Activated effector memory CD4-positive, alpha-beta T cell treated with anti-CD3 and anti-CD28 coated beads, Interleukin-2, amount 50 U/mL, for 16 hours (primary cell): Measurements from ENCODE around the gene ARL8A.
"Not testable (repeated sequence)": the region's sequence is repeated elsewhere in the genome, so short reads cannot be mapped to it uniquely, and the experiment has no call there.

ENCODE experiments used
- DNase-seq: peaks from one replicate; pipeline ENCODE4 v3.0.0-alpha.2; 2020

Gene ARL8A

DNA sequence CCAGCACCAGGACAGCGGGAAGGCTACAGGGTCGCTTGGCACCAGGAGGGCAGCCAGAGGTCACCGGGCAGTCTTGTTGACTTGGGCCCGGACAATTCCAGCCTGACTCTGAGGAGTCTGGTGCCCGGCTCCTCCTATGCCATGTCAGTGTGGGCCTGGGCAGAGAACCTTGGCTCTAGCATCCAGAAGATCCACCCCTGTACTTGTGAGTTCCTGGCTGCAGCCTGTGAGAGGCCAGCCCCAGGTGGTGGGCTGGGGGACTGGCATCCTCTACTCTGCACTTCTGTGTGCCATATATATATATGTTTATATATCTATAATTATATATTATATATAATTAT, 27.4 kb upstream of the ARL8A start:
- DNase-seq: no peak

DNA sequence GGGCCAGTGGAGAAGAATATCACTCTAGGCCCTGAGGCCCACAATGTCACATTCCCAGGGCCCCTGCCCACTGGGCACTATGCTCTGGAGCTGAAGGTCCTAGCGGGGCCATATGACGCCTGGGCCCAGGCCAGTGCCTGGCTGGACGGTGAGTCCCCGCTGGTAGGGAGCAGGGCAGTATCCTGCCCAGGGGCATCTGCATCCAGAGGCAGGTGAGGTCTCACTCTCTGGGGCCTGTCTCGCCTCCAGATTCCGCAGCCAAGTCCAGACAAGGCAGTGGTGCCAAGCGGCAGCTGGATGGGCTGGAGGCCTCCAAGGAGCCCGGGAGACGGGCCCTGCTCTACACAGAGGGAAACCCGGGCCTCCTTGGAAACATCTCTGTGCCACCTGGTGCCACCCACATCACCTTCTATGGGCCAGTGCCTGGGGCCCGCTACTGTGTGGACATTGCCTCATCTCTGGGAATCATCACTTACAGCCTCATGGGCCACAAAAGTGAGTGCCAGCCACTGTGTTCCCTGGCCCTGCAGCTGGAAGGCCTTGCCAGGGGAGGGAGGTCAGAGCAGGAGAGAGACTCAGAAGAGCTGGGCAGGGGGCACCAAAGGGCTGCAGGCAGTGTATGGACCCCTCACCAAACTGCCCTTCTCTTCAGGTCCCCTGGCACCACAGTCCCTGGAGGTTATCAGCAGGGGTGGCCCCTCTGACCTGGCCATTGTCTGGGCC, 26.9 kb upstream of the ARL8A start:
- no peak for DNase-seq

DNA sequence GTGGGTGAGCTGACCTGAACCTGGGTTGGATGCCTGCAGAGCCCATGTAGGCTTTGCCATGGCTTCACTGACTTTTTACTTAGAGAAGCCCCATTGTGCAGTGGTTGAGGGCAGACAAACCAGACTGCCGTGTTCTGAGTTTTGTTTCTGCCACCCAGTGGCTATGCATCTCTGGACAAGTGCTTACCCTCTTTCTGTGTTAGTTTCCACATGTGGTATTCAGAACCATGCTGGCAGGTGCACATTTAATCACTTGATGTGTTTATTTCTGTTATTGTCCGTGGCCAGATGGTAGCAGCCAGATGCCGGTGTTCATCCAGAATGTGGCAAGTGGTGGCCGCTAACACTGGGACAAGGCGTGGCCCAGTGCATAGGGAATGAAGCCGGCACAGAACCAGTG, 26.2 kb upstream of the ARL8A start:
- no peak for DNase-seq

DNA sequence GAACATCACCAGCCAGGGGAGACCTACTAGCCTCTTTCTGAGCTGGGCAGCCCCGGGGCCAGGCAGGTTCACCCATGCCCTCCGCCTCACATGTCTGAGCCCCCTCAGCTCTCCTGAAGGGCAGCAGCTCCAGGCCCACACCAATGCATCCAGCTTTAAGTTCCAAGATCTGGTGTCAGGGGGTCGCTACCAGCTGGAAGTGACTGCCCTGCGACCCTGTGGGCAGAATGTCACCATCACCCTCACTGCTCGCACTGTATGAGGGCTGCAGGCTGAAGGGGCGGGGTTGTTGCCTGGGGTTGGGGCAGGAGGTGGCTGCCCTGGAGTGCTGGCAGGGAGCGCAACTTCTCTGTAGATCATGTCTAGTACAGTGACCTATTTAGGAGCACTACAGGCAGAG, 24.3 kb upstream of the ARL8A start:
- DNase-seq: no peak

DNA sequence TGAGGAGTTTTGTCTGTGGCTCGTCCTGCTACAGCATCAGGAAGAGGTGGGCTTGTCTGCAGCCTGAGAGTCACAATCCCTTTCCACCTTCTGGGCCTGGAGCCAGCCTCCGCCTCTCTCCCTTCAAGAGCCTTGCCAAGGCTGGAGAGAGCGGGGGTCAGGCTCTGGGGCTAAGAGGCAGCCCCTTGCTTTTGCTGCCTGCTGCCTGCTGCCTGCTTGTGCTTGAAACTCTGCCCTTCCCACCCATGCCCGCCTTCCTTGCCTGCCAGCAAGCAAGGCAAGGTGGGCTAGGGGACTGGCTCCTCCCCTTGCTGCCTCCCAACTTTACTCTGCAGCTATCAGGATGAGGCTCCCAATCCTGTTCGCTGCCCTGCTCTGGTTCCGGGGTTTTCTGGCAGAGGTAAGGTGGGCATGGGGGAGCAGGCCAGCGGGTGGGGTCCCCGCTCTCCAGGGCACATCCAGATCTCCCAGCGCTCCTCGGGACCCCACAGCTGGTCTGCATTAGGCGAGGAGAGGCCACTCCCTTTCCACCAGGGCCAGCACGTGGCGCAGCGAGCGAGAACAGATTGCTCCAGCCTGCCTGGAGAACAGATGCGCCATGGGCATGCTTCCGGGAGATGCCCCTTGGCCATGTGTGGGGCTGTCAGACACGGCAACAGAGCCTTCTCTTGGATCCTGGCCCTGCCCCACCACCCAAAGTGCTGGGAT, 23.3 kb upstream of the ARL8A start:
- no peak for DNase-seq

DNA sequence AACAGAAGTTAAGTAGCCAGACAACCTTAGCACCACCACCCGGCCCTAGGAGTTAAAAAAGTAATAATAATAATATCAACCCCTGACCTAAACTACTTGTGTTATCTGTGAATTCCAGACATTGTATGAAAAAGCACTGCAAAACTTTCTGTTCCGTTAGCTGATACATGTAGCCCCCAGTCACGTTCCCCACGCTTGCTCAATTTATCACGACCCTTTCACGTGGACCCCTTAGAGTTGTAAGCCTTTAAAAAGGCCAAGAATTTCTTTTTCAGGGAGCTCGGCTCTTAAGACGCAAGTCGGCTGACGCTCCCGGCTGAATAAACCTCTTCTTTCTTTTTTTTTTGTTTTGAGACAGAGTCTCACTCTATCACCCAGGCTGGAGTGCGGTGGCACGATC, 22.5 kb upstream of the ARL8A start:
- DNase-seq: not testable (repeated sequence)

DNA sequence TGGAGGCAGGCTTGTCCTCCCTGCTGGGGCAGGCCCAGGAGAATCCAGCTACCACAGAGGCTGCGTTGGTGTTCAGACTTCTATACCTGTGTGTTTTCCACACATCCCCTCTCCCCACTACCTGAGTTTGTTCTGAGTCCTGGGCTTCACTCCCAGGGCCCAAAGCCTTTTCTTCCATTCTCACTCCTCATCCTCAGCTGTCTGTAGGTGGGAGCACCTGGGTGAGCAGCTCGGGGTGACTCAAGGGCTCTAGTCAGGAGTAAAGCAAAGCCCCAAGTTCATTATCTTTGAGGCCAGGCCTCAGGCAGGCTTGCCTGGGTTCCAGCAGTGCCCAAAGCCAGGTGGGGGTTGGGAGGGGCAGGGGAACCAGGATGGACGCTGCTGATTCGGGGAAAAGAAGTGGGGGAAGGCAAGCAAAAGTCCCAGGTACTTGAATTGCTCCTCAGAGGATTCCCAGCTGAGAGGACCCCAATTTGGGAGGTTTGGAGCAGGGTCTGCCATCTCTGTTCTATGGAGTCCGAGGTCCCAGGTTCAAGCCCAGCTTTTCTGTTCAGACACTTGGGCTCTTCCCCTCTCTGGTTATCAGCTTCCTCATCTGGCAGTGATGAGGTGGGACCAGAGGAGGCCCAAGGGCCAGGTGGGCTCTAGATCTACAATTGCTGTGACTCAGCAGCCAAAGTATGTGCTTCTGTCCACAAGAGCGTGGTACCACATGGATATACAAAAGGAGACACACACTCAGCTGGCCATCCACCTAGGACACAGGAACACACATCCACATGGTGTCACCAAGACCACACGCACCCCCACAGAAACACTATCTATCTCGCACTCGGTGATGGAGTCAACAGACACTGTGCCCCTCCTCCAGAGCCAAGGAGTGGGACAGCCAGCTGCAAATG, 21.7 kb upstream of the ARL8A start:
- DNase-seq: no peak

DNA sequence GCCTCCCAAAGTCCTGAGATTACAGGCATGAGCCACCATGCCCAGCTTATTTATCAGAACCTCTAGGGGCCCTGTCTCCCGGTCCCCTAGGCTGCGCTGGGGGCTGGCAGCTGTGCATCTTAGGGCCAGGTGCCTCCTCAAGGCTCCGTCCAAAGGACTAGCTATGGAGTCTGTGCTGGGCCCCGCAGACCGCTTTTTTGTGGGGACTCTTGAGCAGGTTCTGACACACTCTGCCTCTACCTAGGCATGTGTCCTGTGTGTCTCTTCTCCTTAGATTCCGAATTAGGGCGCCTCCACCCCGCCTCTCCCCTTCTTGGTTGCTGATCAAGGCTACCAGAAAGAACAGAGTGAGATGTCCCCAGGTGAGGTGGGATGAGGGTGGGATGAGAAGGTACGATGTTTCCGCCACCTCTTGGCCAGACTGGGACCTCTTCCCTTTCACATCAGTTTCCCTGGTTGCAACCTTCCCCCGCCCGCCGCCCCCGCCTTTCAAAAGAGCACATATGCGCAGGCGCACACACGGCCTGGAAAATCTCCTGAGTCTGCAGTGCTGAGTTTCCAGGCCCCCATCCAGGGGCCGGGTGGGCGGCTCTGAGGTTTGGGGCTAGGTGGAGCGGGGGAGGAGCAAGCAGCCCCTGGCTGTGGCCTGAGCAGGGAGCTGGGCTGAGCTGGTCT, 20.9 kb upstream of the ARL8A start:
- peak; percentile 84 for DNase-seq

DNA sequence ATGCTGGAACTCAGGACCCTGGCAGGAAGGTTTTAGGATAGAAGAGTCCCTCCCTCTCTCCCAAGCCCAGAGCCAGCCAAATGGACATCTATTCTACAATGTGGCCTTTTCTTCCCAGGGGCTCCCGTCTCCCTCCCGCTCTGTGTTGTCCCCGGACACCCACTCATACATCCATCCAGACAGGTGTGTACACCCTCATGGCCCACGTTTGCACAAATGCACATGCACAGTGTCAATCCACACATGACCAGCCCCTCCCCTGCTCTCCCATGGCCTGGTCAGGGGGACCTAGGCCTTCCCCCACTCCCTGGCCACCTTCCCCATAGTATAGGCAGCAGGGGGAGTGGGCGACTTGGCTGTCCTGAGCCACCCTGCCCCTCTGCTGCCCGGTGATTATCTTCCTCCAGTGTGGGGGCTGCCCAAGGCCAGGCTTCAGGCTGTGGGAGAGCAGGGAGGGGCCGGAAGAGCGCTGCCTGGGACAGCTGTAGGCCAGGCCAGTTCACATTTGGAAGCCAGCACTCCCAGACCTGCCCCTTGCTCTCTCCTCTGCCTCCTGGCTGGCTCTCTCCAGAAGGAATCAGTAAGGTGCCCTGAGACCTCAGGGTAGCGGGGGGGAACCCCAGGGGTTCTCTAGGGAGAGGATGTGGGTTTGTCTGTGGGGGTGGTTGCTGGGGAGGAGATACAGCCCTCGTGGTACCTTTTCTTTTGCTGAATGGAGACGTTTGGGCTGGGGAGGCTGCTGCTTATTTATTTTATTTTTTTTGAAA, 19.9 kb upstream of the ARL8A start:
- peak; percentile 90 for DNase-seq

DNA sequence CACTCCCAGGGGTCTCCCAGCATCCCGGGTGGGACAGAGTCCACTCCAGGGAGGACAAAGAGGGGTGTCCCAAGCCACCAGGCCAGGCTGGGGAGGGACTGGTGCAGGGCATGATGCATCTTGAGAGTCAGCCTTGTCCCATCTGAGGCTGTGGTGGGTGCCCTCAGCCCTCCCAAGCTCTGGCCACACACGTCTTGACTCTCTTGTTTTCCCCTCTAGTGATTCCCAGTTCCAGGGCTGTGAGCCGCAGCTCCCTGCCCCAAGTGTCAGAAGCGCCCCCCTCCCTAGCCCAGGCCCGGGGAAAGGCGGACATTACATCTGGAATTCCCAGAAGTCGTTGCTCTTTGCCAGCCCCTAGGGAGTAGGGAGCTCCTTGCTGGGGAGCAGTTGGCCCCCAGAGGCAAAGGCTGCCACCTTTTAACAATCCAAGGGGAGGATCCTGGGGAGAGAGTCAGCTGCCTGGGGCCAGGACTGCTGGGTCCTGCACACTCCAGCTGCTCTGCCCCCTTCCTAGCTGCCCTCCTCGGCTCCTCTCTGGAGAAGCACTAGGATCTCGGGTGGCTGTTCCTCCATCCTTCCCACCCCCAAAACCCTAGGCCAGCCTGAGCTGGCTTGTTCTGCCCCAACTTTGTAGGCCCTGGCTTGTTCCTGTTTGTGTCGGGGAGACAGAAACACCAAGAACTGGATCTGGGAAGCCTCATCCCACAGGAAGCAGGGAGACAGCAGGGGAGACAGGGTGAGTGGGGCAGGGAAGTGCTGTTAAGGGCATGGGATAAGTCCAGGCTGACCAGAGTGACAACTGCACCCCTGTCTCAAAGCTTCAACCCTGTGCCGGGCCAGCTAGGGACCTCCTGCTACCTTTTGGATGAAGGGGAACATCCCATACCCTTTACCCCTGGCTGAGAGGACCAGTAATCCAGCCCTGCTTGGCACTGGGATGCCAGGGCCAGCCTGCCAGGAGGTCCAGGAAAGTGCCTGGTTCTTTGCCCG, 19.0 kb upstream of the ARL8A start:
- no peak for DNase-seq

DNA sequence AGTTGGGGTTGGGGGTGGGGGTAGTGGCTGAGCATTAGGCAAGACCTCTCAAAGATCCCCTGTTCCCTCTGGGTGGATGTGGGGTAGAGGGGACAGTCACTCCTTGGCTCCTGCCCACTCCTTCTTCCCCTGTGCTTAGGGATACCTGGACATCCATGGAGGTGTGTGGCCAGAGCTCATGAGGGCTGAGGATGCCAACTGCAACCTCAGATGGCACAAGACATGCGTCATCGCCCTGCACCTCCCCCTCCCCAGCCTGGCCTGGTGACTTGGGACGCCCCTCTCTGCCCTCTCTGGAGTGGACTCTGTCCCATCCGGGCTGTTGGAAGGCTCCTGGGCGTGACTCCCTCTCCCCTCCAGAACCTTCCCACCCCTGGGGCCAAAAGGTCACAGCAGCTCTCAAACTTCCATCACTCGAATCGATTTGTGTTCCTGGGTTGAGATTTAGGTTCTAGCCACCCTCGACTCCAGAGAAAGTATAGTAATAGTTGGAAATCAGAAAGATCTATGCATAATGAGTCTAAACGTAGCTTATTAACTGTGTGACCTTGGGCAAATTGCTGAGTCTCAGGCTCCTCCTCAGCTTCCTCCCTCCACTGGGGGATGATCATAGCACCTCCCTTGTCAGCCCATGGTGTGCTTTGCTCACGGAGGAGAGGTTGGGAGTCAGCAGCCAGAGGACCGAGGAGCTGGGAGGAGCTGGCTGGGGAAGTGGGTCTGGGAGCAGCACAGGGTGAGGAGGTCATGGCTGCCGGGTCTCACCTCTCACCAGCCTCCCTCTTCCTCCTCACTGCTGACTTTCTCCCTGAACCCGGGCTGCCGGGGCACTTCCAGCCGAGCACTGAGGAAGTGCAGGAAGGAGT, 18.1 kb upstream of the ARL8A start:
- peak; percentile 75 for DNase-seq

DNA sequence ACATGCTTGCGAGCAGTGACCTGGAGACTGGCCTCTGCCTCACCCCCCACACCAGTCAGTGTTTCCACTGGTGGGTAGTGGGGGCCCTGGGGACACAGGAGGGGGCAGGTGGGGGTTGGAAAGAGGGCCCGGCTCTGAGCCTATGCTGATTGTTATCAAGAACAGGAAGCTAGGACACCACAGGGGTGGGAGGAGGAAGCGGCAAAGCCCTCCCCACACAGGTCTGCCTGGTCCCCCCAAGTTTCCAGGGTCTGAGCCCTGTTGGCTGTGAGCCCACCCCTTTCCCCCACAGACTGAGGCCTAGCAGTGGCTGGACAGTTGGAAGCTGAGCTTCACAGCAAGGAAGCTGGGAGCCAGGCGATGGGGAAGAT, 17.5 kb upstream of the ARL8A start:
- DNase-seq: peak; percentile 87

DNA sequence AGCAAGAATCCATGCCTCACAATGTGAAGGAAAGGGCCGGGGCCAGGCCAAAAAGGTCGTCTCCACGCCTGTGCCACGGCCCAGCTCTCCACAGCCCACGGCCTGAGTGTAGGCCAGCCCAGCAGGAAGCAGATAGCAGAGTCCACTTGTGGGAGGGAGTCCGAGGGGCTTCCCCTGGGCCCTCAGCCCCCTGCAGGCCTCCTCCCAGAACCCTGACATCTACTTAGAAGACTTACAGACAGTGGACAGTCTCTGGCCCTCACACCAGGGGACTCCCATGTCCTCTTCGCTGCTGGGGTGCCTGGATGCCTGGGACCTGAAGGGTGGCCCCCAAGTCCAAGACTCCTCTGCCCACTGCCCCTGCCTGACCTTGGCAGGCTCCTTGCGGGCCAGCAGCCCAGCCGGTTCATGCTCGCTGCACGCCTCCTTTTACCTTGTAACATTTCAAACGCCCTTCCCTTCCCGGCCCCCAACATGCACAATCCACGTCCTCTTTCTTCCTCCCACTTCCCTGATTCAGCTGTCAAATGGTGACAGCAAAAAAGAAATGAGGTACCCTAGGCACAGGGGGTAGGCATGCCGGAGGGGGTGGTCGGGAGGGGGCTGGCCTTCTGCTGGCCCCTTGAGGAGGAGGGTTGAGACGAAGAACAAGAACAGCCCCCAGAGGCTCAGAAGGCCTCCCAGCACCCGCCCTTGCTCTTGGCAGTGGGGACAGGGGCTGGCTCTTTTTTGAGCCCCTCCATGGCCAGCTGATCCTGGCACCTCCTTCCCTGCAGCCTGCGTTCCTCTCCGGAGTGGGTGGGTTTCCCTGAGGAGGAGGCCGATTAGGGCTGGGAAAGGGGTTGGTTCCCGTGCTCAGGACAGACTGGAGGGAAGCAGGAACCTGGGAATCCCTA, 16.9 kb upstream of the ARL8A start:
- no peak for DNase-seq

DNA sequence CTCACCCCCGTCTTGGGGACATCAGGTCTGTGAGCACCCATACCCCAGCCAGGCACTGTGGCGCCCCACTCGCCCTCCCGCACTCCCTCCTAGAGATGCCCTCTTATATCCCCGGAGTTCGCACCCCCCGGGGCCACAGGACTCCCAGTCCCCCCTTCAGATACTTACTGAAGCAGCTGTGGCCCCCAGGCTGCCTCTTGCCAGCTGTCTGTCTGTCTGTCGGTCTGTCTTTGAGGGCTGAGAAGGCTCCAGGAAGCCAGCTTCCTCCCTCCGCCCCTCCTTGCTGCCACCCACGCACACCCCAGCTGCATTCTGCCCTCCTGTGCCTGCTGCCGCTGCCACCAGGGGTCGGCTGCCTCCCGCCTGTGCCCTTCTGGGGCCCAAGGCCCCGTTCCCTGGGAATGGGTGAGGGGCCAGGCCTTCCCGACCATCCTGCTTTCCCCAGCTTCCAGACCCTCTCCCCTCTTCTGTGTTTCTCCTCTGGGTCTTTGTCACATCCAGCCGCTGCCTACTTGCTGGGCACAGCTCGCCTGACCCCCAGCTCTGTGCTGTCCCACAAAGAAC, 15.9 kb upstream of the ARL8A start, which contains the start of gene PTPN7:
Gene PTPN7, minus strand, starts transcription at position 226 of the 564 bp plus-strand sequence. CDS start 1,200 bp downstream, outside the sequence.
- DNase-seq: peak; percentile 94

DNA sequence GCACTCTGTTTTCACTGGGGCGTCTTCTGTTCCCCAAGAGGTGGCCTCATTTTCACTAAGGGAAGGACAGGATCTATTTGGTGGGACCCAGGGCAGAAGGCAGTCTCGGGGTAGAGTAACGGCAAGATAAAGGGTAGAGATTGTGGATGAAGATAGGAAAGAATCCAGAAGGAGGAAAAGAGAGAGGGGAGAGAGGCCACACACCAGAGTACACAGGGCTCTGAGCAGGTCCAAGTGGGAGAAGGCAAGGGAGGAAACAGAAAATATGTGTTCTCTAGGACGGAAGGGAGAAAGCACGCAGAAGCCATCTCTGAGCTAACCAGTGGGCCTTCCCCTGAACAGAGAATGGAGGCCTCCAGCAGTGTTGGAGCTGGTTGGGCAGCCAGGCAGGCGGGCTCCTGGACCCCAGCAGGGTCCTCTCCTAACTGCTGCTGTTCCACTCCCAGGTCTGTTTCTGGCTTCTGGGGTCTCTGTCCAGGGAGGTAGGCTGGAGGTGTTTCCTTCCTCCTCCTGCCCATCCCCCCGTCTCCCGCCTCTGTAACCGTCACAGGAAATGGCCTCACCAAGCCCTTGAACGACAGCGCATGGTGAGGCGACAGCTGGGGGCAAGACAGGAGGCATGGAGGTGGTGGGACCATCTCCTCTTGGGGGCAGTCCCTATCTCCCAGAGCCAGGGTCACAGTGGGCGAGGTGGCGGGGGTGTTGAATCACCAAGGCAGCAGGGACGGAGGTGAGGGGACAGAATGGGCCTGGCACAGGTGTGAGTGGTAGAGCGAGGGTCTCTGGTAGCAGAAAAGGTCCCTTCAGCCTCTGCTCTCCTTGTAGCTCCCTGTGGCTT, 15.2 kb upstream of the ARL8A start:
- DNase-seq: peak; percentile 87

DNA sequence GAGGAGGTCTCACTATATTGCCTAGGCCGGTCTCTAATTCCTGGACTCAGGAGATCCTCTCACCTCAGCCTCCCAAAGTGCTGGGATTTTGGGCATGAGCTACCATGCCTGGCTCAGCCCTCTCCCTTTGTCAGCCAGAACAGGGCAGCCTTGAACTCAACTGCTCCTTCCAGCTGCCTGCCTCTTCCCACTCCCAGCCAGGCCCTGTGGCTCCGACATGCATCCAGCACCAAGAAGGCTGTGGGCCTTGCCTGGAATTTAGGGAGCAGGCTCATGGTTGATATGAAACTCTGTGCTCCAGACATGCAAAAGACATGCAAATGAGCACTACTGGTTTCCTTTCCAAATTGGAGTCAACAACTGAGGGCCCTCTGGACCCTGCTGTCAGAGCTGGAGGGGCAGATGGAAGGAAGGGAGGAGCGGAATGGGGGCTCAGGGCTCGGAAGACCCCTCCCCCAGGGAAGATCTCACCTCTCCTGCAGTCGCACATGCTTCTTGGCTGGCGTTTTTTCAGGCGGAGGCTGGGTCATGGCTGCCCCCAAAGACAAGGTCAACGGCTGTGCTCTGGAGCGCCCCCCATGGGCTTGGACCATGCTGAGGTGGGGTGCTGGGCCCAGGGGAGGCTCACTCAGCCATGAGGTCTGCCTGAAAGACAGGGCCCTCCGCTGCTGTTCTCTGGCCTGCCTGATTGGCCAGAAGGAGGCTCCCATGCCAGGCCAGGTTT, 14.4 kb upstream of the ARL8A start:
- DNase-seq: no peak

DNA sequence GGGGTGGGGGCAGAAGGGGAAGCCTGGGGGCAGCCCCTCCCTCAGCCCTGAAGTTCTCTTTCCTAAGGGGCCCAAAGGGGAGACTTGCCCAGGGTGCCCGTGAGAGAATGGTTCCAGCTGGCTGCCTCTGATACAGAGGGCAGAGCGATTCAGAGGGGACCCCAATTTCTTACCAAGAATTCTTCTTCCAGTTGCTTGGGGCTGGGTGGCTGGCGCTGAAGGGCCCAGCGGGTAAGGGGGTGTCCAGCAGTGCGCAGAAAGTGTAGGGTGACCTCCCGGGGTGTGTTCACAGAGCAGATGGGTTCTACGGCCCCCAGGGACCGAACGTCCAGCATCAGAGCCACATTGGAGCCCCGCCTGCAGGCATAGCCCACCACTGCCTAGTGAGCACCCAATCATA, 13.4 kb upstream of the ARL8A start:
- no peak for DNase-seq
